ENCODE data around the gene IGF2R.

GRCh38 chr6:160070427-160070826, 101.5 kb downstream of the IGF2R start:
- TF ChIP-seq POLR2A (IDR thresholded peaks at IDR 0.05; ENCODE audit: low read depth, low read length), result no peak
- TF ChIP-seq TAF1 (IDR thresholded peaks at IDR 0.05; ENCODE audit: borderline replicate concordance, low read depth, low read length), result no peak
- no peak for TF ChIP-seq POLR2AphosphoS5 (IDR thresholded peaks at IDR 0.05; ENCODE audit: low read depth, low read length)

Data from GM12892 (cell line).